Jurkat, Clone E6-1 (cell line): ENCODE data around the gene REX1BD.

Source experiments
- DNase-seq: peaks from one replicate; pipeline ENCODE4 v3.0.0-alpha.2; 2011; ENCODE audit warnings: low read depth, low spot score
- H3K4me3 ChIP-seq: 2 replicates; pipeline ENCODE4 v1.5.1; 2011; ENCODE audit warnings: mild to moderate bottlenecking, low read length, control low read depth, moderate library complexity

The REX1BD gene

DNA sequence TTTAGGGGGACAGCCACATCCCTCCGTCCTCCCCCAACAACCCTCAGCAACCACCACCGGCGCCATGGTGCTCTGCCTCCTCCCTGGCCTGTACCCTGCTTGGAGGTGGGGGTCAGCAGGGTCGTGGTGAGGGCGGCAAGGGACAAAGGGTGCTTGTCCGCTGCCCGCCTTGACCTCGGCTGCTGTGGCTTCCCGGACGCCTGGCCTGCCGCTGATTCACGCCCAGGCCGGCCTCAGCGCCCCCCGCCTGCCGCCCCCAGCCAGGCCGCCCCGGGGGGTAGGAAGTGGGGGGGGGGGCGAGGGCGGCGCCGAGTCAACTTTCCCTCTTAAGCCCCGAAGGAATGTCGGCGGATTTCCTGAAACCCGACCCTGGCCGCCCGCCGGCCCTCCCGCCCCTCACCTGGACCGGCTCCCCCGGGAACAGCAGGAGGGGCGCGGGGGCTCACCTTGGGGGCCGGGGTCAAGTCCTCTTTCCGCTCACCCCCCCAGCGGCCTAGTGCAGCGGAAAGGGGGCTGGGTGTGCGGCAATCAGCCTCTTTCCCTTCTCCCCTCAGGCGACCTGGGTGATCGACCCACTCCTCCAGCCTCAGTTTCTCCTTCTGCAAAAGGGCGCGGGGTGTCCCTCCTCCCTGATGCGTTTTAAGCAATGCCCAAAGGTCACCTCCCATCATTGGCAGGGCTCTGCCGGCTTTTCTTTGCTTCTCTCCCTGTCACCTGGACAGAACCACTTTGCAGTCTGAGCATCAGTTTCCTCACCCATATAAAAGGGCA is 22.1 kb downstream of the REX1BD start:
- H3K4me3 ChIP-seq: no peak overlapping the region
- no peak for DNase-seq

DNA sequence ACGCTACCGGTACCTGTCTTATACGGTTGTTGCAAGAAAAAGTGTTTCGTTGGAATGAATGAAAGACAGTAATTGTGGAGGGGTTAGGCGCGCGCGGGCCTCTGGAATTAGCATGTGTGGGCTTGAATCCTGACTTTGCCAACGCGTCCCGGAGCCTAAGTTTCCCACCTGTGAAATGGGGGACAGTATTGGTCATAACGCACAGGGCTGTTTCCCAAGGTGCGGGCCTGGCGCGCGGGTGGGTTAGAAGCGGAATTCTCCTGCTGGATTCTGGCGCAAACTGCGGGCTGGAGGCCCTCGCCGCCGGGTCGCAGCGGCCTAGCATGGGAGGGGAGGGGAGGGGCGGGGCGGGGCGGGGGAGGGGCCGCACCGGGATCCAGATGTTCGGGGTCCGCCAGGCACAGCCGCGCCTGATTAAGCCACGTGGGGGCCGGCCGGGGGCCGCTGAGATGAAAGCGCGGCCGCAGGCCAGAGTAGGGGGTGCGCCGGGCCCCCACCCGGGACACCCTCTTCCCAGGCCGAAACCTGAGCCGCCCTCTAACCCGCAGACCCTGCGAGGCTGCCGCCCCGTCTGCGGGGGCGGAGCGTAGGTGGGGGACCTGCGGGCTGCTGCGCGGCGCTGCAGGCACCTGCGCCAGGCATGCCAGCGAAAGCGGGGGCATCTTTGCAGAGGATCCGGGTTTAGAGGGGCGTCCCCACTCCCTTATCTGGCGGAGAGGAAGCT is 22.9 kb downstream of the REX1BD start:
- no peak for DNase-seq
- H3K4me3 ChIP-seq: no peak overlapping the region

DNA sequence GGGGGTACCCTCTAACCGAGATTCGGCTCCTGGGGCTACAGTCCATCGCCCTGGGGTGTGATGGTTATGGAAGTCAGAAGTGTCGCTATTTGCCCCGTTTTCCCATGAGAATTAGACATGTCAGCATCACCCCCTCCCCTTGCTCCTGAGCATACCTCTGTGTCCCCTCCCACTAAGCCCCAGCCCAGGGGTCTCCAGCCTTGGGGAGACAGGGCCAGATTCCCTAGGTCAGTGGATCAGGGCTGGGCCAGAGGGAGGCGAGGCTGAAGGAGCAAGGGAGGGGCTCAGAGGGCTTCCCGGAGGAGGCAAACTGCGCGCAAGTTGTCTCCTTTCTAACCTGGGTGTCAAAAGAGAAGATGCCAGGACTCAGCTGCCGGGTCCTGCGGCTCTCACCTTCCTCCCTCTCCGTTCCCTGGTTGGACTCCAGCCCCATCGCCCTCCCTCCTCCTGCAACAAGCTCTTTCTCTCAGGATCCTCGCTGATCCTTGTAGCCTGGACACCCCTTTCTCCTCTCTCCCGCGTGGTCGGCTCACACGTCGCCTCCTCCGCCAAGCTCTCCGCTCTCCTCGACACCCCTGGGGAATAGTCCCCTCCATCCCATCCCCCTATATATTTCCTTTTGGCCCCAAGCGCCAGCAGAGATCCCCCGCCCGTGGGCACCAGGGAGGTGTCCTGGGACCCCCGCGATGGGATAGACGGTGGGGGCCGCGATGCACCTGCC is 23.6 kb downstream of the REX1BD start:
- no peak for DNase-seq
- peak overlapping the region; percentile 13 for H3K4me3 ChIP-seq

GRCh38 chr19:18612772-18613588 is 24.4 kb downstream of the REX1BD start, which contains the start of gene TMEM59L:
Gene TMEM59L (plus strand): TSS chr19:18612870. CDS start chr19:18612959, 89 bp downstream.
- H3K4me3 ChIP-seq: peak within 1 kb of the TSS; percentile 13
- no peak for DNase-seq

- DNase-seq: no peak
- H3K4me3 ChIP-seq: no peak overlapping the region
Measured at GRCh38 chr19:18613589-18614234, 25.1 kb downstream of the REX1BD start.

DNA sequence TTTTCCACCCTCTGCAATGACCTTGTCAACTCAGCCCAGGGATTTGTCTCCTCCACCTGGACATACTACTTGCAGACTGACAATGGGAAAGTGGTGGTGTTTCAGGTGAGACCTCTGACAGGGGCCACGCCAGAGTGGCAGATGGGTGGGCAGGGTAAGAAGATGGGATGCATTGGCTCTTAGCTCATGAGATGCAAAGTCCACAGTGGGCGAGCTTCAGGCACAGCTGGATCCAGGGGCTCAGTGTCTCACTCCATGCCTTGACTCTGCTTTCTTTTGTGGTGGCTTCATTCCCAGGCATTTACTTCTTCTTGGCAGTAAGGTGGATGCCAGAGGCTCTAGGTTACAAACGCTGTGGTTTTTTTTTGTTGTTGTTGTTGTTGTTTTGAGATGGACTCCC is 27.4 kb downstream of the REX1BD start:
- no peak for DNase-seq
- H3K4me3 ChIP-seq: no peak overlapping the region

- no peak for DNase-seq
- no peak overlapping the region for H3K4me3 ChIP-seq
Measured at GRCh38 chr19:18617562-18617961, 29.0 kb downstream of the REX1BD start.

- DNase-seq: no peak
Measured at GRCh38 chr19:18618236-18618635, 29.6 kb downstream of the REX1BD start.

DNA sequence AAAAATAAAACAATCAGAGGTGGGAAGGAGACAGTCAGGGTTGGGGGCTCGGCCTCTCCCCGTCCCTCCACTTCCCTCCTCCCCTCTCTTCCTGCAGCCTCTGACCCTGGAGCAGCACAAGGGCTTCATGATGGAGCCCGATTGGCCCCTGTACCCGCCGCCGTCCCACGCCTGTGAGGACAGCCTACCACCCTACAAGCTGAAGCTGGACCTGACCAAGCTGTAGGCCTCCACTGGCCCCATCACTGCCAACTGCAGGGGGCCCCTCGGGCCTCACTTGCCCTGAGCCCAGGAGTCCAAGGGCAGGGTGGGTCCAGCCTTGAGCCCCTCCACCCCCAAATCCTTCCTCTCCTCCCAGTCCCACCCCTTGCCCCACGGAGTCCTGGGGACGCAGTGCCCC is 31.7 kb downstream of the REX1BD start:
- no peak for DNase-seq
- no peak overlapping the region for H3K4me3 ChIP-seq

More at GRCh38 chr19:18618236-18618635, 29.6 kb downstream of the REX1BD start:
- no peak overlapping the region for H3K4me3 ChIP-seq

GRCh38 chr19:18620902-18621301 is 32.3 kb downstream of the REX1BD start:
- no peak for DNase-seq
- H3K4me3 ChIP-seq: no peak overlapping the region

DNA sequence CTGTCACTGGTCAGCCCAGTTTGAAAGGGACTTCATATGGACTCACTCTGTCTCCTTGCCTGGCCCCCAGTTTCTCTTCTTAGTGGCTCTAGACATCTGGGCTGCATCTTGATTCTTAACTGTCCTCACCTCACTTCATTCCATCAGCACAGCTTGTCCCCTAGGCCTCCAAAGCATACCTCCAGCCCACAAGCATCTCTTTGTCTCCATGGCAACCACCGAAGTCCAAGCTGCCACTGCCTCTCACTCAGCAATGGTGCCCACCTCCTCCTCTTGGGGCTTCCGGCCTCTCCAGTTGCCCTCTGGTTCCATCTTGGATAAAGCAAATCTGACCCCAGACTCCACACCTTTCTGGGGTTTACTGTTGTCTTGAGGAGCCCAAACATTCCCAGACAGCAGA is 38.3 kb downstream of the REX1BD start:
- DNase-seq: no peak
- no peak overlapping the region for H3K4me3 ChIP-seq

DNA sequence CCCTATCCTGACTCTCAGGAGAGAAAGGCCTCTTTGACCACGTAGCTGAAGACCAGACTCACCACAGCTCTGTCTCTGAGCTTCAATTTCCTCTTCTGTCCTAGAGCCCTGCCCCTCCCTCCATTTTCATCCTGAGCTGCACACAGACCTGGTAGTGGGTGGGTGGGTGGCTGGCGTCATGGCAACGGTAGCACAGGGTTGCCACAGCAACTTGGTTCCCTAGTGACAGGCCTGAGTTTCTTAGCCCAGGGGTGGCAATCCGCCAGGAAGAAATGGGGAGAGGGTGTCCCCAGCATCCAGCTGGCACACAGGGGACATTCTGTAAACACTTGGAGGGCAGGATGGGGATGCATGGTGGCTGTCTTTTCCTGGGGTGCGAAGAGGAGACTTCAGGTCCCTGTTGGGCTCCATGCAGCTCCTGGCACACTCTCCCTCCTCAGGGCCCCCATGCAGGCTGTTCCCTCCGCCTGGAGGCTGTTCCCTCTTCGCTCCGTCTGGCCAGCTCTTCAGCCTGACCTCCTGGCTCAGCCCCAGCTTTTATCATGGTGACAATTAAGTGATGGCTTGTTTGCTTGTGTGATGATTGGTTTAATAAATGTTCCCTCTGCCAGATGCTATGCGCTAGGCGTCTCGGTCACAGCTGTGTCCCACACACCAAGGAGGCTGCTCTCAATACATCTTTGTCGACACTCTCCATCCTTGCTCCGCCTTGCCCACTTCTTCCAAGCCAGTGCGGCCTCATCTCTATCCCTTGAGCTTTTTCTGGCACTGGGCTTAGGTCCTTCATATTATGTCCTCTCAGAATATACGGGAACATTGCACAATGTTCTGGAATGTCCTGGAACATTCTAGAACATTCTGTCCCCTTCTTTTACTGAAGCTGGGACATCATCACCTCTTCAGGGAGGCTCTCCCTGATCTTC is 40.8 kb downstream of the REX1BD start:
- DNase-seq: no peak
- H3K4me3 ChIP-seq: no peak overlapping the region

DNA sequence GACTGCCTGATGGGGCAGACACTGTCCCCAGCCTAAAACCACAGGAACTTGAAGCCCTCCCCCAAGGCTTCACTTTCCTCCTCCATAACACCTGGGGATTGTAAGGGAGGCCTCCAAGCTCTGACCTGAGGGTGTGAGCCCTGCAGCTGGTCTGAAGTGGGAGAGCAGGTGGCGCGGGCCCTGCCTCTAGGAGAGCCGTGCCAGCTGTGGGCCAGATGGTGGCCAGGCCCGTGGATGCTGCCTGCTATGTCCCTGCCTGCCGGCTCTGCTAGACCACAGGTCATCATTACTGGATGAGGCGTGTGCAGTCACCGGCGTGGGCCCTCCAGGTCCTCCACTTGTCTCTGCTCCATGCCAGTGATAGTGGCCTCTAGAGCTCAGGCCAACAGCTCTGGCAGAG is 44.7 kb downstream of the REX1BD start:
- no peak overlapping the region for H3K4me3 ChIP-seq
- no peak for DNase-seq

DNA sequence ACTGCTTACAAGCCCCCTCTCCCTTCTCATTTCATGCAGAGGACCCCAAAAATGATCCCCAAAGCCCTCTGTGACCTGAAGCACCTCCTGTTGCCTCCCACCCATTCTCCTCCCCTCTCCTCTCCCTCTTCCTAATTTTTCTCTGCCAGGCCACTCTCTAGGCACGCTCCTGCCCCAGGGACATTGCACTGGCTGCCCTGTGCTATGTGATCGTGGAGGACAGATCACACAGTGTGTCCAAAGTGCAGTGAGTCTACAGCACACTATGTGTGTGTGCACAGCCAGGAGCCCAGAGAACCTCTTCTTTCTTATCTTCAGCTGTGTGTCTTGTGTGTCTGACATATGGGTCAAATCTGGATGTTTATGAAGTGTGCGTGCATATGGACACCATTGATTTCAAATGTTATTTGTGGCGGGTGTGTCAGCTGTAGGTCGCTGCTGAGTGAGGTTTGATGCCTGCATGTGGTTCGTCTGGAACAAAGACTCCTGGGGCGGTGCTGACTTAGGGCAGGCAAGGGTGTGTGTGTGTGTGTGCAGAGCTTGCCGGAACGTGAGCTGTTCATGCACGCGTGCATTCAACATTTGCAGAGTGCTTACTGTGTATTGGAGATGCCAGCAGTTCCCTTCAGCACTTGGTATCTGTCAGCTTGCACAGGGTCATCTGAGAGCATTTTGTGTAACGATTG is 46.2 kb downstream of the REX1BD start:
- no peak for DNase-seq
- H3K4me3 ChIP-seq: no peak overlapping the region

GRCh38 chr19:18635831-18636182 is 47.2 kb downstream of the REX1BD start:
- DNase-seq: no peak
- H3K4me3 ChIP-seq: no peak overlapping the region

DNA sequence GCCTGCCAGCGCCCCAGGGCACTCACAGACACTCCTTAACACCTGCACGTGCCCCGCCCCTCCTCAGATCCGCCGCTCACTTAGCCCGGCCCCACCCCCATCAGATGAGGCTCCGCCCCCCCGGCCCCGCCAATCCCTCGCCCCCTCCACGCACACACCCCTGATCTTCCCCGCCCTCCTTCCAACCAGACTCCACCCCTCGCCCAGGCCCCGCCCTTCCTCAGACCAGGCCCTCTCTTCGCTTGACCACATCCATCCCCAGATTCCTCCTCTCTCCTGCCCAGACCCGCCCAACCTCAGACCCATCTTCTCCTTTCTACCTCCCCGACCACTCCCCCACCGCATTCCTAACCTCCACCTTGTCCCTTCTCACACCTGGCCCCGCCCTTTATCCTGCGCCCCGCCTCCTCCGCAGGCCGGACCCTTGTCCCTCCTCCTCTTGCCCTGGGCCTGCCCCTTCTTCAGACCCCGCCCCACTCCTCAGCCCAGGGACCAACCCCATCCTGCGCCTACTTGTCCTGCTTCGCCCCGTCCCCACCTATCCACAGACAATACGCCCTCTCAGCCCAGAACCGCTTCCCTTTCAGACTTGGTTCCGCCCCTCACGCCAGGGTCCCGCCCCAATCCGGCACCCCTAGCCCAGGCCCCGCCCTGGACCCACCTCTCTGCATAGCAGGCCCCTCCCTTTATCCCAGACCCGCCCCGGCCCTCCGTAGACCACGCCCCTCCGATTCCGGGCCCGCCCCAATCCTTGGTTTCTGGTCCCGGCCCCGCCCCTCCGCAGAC is 47.8 kb downstream of the REX1BD start:
- peak overlapping the region; percentile 41 for H3K4me3 ChIP-seq

More for the DNA sequence above, 47.8 kb downstream of the REX1BD start:
- peak; percentile 96 for DNase-seq
